Stimulated activated CD8-positive, alpha-beta memory T cell treated with anti-CD3 and anti-CD28 coated beads, Interleukin-15, amount 100 ng/mL, for 4 hours (primary cell): ENCODE data around the gene TAF6L.
A peak's percentile ranks its signal among the peaks of the same experiment; 100 is the strongest.
"Not testable (repeated sequence)": the region's sequence is repeated elsewhere in the genome, so short reads cannot be mapped to it uniquely, and the experiment has no call there.

Experiments
- DNase-seq, 2 donors: peaks; one replicate each; pipeline ENCODE4 v3.0.0-alpha.2; 2020; ENCODE audit warnings: low read depth in 2 of 2

The TAF6L gene

GRCh38 chr11:62805076-62805892 lies 34.1 kb downstream of the TAF6L start, which contains the start of gene NXF1:
Gene NXF1 (minus strand): TSS chr11:62805440. CDS start chr11:62805356, 84 bp downstream.
- peak; percentile 84 to 89 for DNase-seq

- DNase-seq, result no peak
Observed at GRCh38 chr11:62805961-62806441, 34.8 kb downstream of the TAF6L start.

- DNase-seq, result no peak
Observed at GRCh38 chr11:62806611-62807121, 35.5 kb downstream of the TAF6L start.

GRCh38 chr11:62810748-62811147 lies 39.6 kb downstream of the TAF6L start:
- no peak for DNase-seq

GRCh38 chr11:62811659-62812058 lies 40.5 kb downstream of the TAF6L start:
- no peak for DNase-seq

GRCh38 chr11:62816557-62816956 lies 45.4 kb downstream of the TAF6L start:
- no peak for DNase-seq

- DNase-seq, result no peak
Observed at GRCh38 chr11:62817129-62817528, 45.9 kb downstream of the TAF6L start.

- DNase-seq, result no peak
Observed at GRCh38 chr11:62823677-62824076, 52.5 kb downstream of the TAF6L start.

GRCh38 chr11:62828130-62828529 lies 56.9 kb downstream of the TAF6L start:
- not testable (repeated sequence) for DNase-seq

- no peak for DNase-seq
Observed at GRCh38 chr11:62830904-62831519, 59.8 kb downstream of the TAF6L start.

GRCh38 chr11:62831520-62832335 lies 60.5 kb downstream of the TAF6L start, which contains the start of gene STX5:
Gene STX5 (minus strand): TSS chr11:62832051. CDS start chr11:62831243, 808 bp downstream.
- peak; percentile 97 to 98 for DNase-seq

- no peak for DNase-seq
Observed at GRCh38 chr11:62832336-62833234, 61.4 kb downstream of the TAF6L start, which contains the start of gene TEX54. Gene TEX54 (minus strand): TSS chr11:62832841.

GRCh38 chr11:62835336-62835735 lies 64.1 kb downstream of the TAF6L start:
- DNase-seq, result no peak
